ENCODE results near the gene ITPA.

DNA sequence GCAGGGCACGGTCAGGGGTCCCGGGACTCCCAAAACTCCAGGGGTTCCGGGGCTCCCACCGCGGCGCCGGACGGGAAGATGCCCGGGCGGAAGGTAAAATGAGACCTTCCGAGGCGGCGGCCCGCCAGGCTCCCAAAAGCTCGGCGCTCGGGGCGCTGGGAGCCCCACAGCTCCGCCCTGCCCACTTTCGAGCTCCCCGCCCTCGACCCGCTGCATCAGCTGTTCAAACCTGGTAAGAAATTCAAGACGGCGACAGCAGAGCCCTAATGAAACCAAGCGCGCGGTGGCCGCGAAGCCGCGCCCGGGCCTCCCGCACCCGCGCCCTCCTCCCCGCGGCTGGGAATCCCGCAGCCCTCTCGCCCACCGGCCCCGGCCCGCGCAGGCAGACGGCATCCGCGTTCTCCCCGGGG, 29.3 kb downstream of the ITPA start:
- TF ChIP-seq POLR2AphosphoS5 (IDR thresholded peaks at IDR 0.05) (no peak), POLR2A (IDR thresholded peaks at IDR 0.05) (no peak)
